Natural killer cell (primary cell): ENCODE measurements around the gene CLEC4M. TPM values are rescaled to one million over a fixed set of nuclear protein-coding genes. Genes with fewer than 3 reads are reported as not detected.
"Not testable (repeated sequence)": the region's sequence is repeated elsewhere in the genome, so short reads cannot be mapped to it uniquely, and the experiment has no call there.

ENCODE experiments used
- ATAC-seq, 3 donors: fragments of 150-1000 bp in 2 of 3; fragments of 200-7000 bp in 1 of 3; cut with Tn5 transposase; 1 replicate in 1 of 3; 2 replicates in 2 of 3; pipeline ENCODE4 v1.10.0; 2021; ENCODE audit warnings: mild to moderate bottlenecking in 2 of 3, moderate library complexity in 2 of 3
- DNase-seq, 2 donors: peaks; one replicate each; pipeline versions ENCODE4 v3.0.0 to v3.0.0-alpha.2; 2013 to 2021; ENCODE audit warnings: mixed read lengths in 1 of 2
- H3K27ac ChIP-seq: one replicate; pipeline ENCODE4 v1.5.1; 2013; ENCODE audit warnings: mild to moderate bottlenecking, low read length
- H3K27me3 ChIP-seq: one replicate; pipeline ENCODE4 v1.6.1; 2013; ENCODE audit warnings: low read length; ENCODE audit not compliant: control insufficient read depth, insufficient read depth
- H3K36me3 ChIP-seq: one replicate; pipeline ENCODE4 v1.6.1; 2013; ENCODE audit warnings: low read length; ENCODE audit not compliant: control insufficient read depth, insufficient read depth
- H3K4me1 ChIP-seq: one replicate; pipeline ENCODE4 v1.6.1; 2013; ENCODE audit warnings: low read length; ENCODE audit not compliant: control insufficient read depth, insufficient read depth
- H3K4me3 ChIP-seq: one replicate; pipeline ENCODE4 v1.5.1; 2013; ENCODE audit warnings: low read length
- H3K9me3 ChIP-seq: one replicate; pipeline ENCODE4 v1.6.1; 2013; ENCODE audit warnings: low read length; ENCODE audit not compliant: control insufficient read depth, insufficient read depth
- H3K27ac Mint-ChIP-seq, 2 donors: one replicate each; pipeline ENCODE4 v1.8.0; 2022; ENCODE audit warnings: mild to moderate bottlenecking in 2 of 2, mixed read lengths in 2 of 2, moderate library complexity in 1 of 2
- H3K27me3 Mint-ChIP-seq, 2 donors: one replicate each; pipeline ENCODE4 v1.8.0; 2022; ENCODE audit warnings: low read depth in 2 of 2, mixed read lengths in 2 of 2
- H3K36me3 Mint-ChIP-seq: one replicate; pipeline ENCODE4 v1.8.0; 2022; ENCODE audit warnings: mixed read lengths
- H3K4me1 Mint-ChIP-seq, 2 donors: one replicate each; pipeline ENCODE4 v1.8.0; 2022; ENCODE audit warnings: mixed read lengths in 2 of 2
- H3K4me3 Mint-ChIP-seq: one replicate; pipeline ENCODE4 v1.8.0; 2022; ENCODE audit warnings: mild to moderate bottlenecking, moderate library complexity, mixed read lengths
- H3K9me3 Mint-ChIP-seq, 2 donors: one replicate each; pipeline ENCODE4 v1.8.0; 2022; ENCODE audit warnings: mixed read lengths in 2 of 2
- CTCF ChIP-seq: fragments of 200-600 bp; IDR thresholded peaks from one replicate; pipeline ENCODE4 v1.8.0; 2022; ENCODE audit warnings: antibody characterized with exemption
- WGBS: methylation state at CpG from one replicate; pipeline ENCODE4 v1.1.7; 2013; ENCODE audit warnings: missing lambda C conversion rate; ENCODE audit not compliant: insufficient coverage; 5-methylcytosine and 5-hydroxymethylcytosine counted together
- intact Hi-C: fragments of 100-400 bp; cut with micrococcal nuclease; formaldehyde crosslinking; loops from one replicate; pipeline ENCODE4 v1.14.2; 2022
- total RNA-seq, 4 donors: library from RNA; stranded (reverse); fragments of 120-200 nt in 1 of 4; gene quantifications; one replicate each; pipeline versions ENCODE4 v1.2.3 to v1.2.4, GENCODE V29; 2013 to 2022

CLEC4M gene
- total RNA-seq, 3 donors from 2014 or later (not counting 1 experiment from before 2014, with no cell fraction given), result not detected

GRCh38 chr19:7763696-7764095 lies 653 bp downstream of the CLEC4M start:
- H3K27ac Mint-ChIP-seq, result no peak overlapping the region
- DNase-seq (no peak), ATAC-seq (no peak)
- WGBS, result 52% methylated on average over 1 of the region's 1 CpG
- Histone ChIP-seq H3K36me3 (no peaks in the 10 kb centered on the region), H3K9me3 (peaks cover 4% of the 10 kb centered on the region), H3K27ac (no peak overlapping the region), H3K27me3 (no peaks in the 10 kb centered on the region), H3K4me3 (no peak overlapping the region), H3K4me1 (no peaks in the 10 kb centered on the region)
- H3K36me3 Mint-ChIP-seq, result peaks cover 11% of the 10 kb centered on the region
- peaks cover 14 to 35% of the 10 kb centered on the region in 2 donors for H3K27me3 Mint-ChIP-seq
- no peak for TF ChIP-seq CTCF
- no peaks in the 10 kb centered on the region for H3K4me1 Mint-ChIP-seq
- intact Hi-C loops, result no loop called here
- peaks cover 0 to 10% of the 10 kb centered on the region in 2 donors for H3K9me3 Mint-ChIP-seq
- no peak overlapping the region for H3K4me3 Mint-ChIP-seq

GRCh38 chr19:7764157-7764556 lies 1.1 kb downstream of the CLEC4M start:
- H3K27me3 Mint-ChIP-seq, result peaks cover 16 to 39% of the 10 kb centered on the region in 2 donors
- H3K36me3 Mint-ChIP-seq, H3K9me3 Mint-ChIP-seq, ATAC-seq, H3K9me3 ChIP-seq, intact Hi-C loops, H3K36me3 ChIP-seq, H3K4me3 ChIP-seq, H3K4me1 Mint-ChIP-seq, H3K27ac ChIP-seq, H3K27ac Mint-ChIP-seq, H3K4me1 ChIP-seq, H3K4me3 Mint-ChIP-seq, DNase-seq, H3K27me3 ChIP-seq: not testable (repeated sequence)
- WGBS, result 85% methylated on average over 3 of the region's 3 CpGs

- H3K4me3 Mint-ChIP-seq, H3K36me3 ChIP-seq, H3K27ac Mint-ChIP-seq, H3K36me3 Mint-ChIP-seq, H3K4me3 ChIP-seq, DNase-seq, H3K4me1 Mint-ChIP-seq, ATAC-seq, H3K27me3 ChIP-seq, H3K4me1 ChIP-seq, H3K9me3 ChIP-seq, H3K9me3 Mint-ChIP-seq, H3K27ac ChIP-seq, intact Hi-C loops: not testable (repeated sequence)
- H3K27me3 Mint-ChIP-seq, result peaks cover 16 to 48% of the 10 kb centered on the region in 2 donors
- WGBS, result 90% methylated on average over 2 of the region's 2 CpGs
Observed at GRCh38 chr19:7765043-7765442, 2.0 kb downstream of the CLEC4M start.

DNA sequence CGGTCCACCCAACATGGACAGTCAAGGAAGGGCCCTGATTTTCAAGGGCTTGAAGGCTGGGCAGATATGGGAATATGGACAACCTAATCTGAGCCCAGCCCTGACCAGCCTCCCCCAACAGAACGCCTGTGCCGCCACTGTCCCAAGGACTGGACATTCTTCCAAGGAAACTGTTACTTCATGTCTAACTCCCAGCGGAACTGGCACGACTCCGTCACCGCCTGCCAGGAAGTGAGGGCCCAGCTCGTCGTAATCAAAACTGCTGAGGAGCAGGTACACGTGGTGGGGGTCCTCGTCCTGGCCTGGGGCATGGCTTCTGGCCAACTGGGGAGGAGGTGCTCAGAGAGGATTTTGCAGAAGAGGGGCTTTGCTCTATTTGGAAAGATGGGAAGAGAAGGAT lies 3.5 kb downstream of the CLEC4M start:
- ATAC-seq (no peak), DNase-seq (no peak)
- Histone ChIP-seq H3K27ac (no peak overlapping the region), H3K27me3 (peaks cover 3% of the 10 kb centered on the region), H3K4me1 (no peaks in the 10 kb centered on the region), H3K36me3 (no peaks in the 10 kb centered on the region), H3K4me3 (no peak overlapping the region), H3K9me3 (no peaks in the 10 kb centered on the region)
- no peak for TF ChIP-seq CTCF
- no peak overlapping the region for H3K4me3 Mint-ChIP-seq
- WGBS, result 83% methylated on average over 11 of the region's 11 CpGs
- no peak overlapping the region for H3K27ac Mint-ChIP-seq
- H3K36me3 Mint-ChIP-seq, result no peaks in the 10 kb centered on the region
- peaks cover 18 to 50% of the 10 kb centered on the region in 2 donors for H3K27me3 Mint-ChIP-seq
- no peaks in the 10 kb centered on the region for H3K4me1 Mint-ChIP-seq
- H3K9me3 Mint-ChIP-seq, result no peaks in the 10 kb centered on the region
- intact Hi-C loops, result no loop called here
